ENCODE measurements around the gene ERG28.

The ERG28 gene

DNA sequence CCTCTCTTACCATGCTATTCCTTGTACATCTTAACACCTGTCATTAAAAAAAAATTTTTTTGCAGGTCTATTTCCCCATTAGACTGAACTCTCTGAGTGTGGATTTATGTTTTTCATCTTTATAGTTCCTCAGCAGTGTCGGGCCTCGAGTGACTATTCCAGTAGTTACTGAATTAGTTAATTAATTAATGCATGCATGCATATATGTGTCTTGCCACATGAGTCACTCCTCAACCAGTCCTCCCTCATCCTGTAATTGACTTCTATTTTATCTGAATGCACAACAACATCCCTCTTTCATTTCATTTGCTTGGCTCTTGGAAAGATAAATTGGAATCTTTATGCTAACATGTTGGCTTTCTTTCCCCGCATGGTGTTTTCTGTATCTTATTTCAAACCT, 35.6 kb downstream of the ERG28 start:
- Histone ChIP-seq H4K20me1 (ENCODE audit: low read depth, low read length) (no peaks in the 10 kb centered on the region), H3F3A (ENCODE audit: insufficient read depth) (no peaks in the 10 kb centered on the region), H3K27ac (ENCODE audit: low read depth, low read length) (no peak overlapping the region), H3K27me3 (ENCODE audit: low read length) (no peaks in the 10 kb centered on the region), H3K36me3 (ENCODE audit: low read length) (no peaks in the 10 kb centered on the region), H3K79me2 (ENCODE audit: insufficient read depth, low read length) (no peaks in the 10 kb centered on the region), H3K9me2 (replicated peaks; ENCODE audit: insufficient read depth, low read length) (no peaks in the 10 kb centered on the region), H3K9ac (ENCODE audit: low read length) (no peak overlapping the region), H3K9me3 (ENCODE audit: insufficient read depth, low read length) (no peaks in the 10 kb centered on the region), H3K4me3 (ENCODE audit: insufficient read depth, low read length, poor library complexity, severe bottlenecking) (no peak overlapping the region), H3K4me2 (ENCODE audit: low read depth, low read length, poor library complexity, severe bottlenecking) (no peak overlapping the region), H2AFZ (ENCODE audit: low read depth, low read length, severe bottlenecking) (no peak overlapping the region)
- TF ChIP-seq, protein P1, sequence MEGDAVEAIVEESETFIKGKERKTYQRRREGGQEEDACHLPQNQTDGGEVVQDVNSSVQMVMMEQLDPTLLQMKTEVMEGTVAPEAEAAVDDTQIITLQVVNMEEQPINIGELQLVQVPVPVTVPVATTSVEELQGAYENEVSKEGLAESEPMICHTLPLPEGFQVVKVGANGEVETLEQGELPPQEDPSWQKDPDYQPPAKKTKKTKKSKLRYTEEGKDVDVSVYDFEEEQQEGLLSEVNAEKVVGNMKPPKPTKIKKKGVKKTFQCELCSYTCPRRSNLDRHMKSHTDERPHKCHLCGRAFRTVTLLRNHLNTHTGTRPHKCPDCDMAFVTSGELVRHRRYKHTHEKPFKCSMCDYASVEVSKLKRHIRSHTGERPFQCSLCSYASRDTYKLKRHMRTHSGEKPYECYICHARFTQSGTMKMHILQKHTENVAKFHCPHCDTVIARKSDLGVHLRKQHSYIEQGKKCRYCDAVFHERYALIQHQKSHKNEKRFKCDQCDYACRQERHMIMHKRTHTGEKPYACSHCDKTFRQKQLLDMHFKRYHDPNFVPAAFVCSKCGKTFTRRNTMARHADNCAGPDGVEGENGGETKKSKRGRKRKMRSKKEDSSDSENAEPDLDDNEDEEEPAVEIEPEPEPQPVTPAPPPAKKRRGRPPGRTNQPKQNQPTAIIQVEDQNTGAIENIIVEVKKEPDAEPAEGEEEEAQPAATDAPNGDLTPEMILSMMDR (IDR thresholded peaks at IDR 0.05; ENCODE audit: insufficient read depth, low read length, poor library complexity, severe bottlenecking), result no peak
- TF ChIP-seq EZH2phosphoT487 (conservative IDR thresholded peaks at IDR 0.05; ENCODE audit: low read length), result no peak

DNA sequence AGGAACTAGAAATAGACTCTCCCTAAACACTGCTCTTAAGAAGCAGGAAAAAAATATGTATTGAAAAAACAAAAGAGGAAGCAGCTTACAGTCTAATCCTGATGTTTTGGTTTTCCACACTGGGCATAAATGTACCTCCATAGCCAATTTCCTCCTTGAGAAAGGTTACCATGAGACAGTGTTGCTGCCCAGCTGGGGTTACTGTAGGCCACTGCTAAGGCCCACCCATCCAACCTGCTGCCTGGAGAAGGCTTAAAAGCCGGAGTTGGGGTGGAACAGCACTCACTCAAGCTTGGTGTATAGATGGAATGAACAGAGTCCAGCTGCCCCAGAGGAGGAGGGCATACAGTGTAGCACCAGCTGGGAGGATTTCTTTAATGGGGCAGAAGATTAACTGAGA, 41.1 kb downstream of the ERG28 start:
- Histone ChIP-seq H4K20me1 (ENCODE audit: low read depth, low read length) (no peaks in the 10 kb centered on the region), H3K27me3 (ENCODE audit: low read length) (no peaks in the 10 kb centered on the region), H3K9ac (ENCODE audit: low read length) (no peak overlapping the region), H3K36me3 (ENCODE audit: low read length) (no peaks in the 10 kb centered on the region), H3K4me2 (ENCODE audit: low read depth, low read length, poor library complexity, severe bottlenecking) (no peak overlapping the region), H3K9me2 (replicated peaks; ENCODE audit: insufficient read depth, low read length) (no peaks in the 10 kb centered on the region), H3F3A (ENCODE audit: insufficient read depth) (no peaks in the 10 kb centered on the region), H3K9me3 (ENCODE audit: insufficient read depth, low read length) (no peaks in the 10 kb centered on the region), H3K79me2 (ENCODE audit: insufficient read depth, low read length) (no peaks in the 10 kb centered on the region), H3K27ac (ENCODE audit: low read depth, low read length) (no peak overlapping the region), H2AFZ (ENCODE audit: low read depth, low read length, severe bottlenecking) (no peak overlapping the region), H3K4me3 (ENCODE audit: insufficient read depth, low read length, poor library complexity, severe bottlenecking) (no peak overlapping the region)
- TF ChIP-seq, protein P1 (IDR thresholded peaks at IDR 0.05; ENCODE audit: insufficient read depth, low read length, poor library complexity, severe bottlenecking), result no peak
- TF ChIP-seq EZH2phosphoT487 (conservative IDR thresholded peaks at IDR 0.05; ENCODE audit: low read length), result no peak

DNA sequence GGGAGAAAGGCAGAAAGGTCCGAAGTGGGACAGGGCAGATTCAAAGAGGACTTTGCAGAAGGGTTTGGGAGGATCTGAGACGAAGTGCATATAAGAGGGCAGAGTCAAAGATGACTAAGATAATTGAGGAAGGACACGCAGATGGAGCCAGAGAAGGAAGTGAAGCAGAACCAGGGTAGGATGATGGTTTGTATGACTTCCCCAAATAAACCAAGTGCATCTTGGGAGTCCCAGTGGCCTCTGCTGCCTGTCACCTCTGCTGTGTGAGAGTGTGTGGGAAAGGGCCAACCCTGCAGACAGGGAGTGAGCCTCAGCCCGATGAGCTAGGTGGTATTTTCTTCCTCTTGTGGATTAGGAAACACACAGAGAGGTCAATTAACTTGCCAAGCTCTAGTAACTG, 45.5 kb downstream of the ERG28 start:
- Histone ChIP-seq H3K4me3 (ENCODE audit: insufficient read depth, low read length, poor library complexity, severe bottlenecking) (no peak overlapping the region), H3K4me2 (ENCODE audit: low read depth, low read length, poor library complexity, severe bottlenecking) (no peak overlapping the region)
- no peak for TF ChIP-seq EZH2phosphoT487 (conservative IDR thresholded peaks at IDR 0.05; ENCODE audit: low read length)
- TF ChIP-seq, protein P1 (IDR thresholded peaks at IDR 0.05; ENCODE audit: insufficient read depth, low read length, poor library complexity, severe bottlenecking), result no peak

More for the DNA sequence above, 45.5 kb downstream of the ERG28 start:
- Histone ChIP-seq H4K20me1 (ENCODE audit: low read depth, low read length) (no peaks in the 10 kb centered on the region), H2AFZ (ENCODE audit: low read depth, low read length, severe bottlenecking) (no peak overlapping the region), H3K27ac (ENCODE audit: low read depth, low read length) (no peak overlapping the region), H3K9me2 (replicated peaks; ENCODE audit: insufficient read depth, low read length) (no peaks in the 10 kb centered on the region), H3K79me2 (ENCODE audit: insufficient read depth, low read length) (no peaks in the 10 kb centered on the region), H3K9me3 (ENCODE audit: insufficient read depth, low read length) (no peaks in the 10 kb centered on the region), H3K36me3 (ENCODE audit: low read length) (no peaks in the 10 kb centered on the region), H3F3A (ENCODE audit: insufficient read depth) (no peaks in the 10 kb centered on the region), H3K9ac (ENCODE audit: low read length) (no peak overlapping the region), H3K27me3 (ENCODE audit: low read length) (no peaks in the 10 kb centered on the region)
